ENCODE data around the gene CAND2.

- TF ChIP-seq CHD4 (IDR thresholded peaks at IDR 0.05), result no peak
- no peak for TF ChIP-seq E2F8 (IDR thresholded peaks at IDR 0.05; ENCODE audit: low read depth, partially characterized antibody)
- TF ChIP-seq CTCF (IDR thresholded peaks at IDR 0.05 in 2 of 3, conservative IDR thresholded peaks at IDR 0.05 in 1 of 3; ENCODE audit: control insufficient read depth in 2 of 3, extremely low read depth in 1 of 3, insufficient read depth in 1 of 3, low read depth in 3 of 3, low read length in 3 of 3), result peak; percentile 53 to 77 (median 71)
- no peak for TF ChIP-seq POLR2A (IDR thresholded peaks at IDR 0.05; ENCODE audit: low read depth, low read length)
Observed at GRCh38 chr3:12810013-12810780, 13.7 kb downstream of the CAND2 start.

All from GM12878 (cell line).